Activated CD4-positive, alpha-beta T cell treated with anti-CD3 and anti-CD28 coated beads for 24 hours (primary cell): ENCODE results near the gene NCL.
"Not testable (repeated sequence)": the region's sequence is repeated elsewhere in the genome, so short reads cannot be mapped to it uniquely, and the experiment has no call there.

Experiments used
- DNase-seq, 2 donors: peaks; one replicate each; pipeline ENCODE4 v3.0.0-alpha.2; 2020; ENCODE audit warnings: low read depth in 2 of 2

NCL gene

DNA sequence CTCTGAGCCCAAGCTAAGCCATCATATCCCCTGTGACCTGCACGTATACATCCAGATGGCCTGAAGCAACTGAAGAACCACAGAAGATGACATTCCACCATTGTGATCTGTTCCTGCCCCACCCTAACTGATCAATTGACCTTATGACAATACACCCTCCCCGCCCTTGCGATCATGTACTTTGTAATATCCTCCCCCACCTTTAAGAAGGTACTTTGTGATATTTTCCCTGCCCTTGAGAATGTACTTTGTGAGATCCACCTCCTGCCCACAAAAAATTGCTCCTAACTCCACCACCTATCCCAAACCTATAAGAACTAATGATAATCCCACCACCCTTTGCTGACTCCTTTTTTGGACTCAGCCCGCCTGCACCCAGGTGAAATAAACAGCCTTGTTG is 33.8 kb downstream of the NCL start:
- not testable (repeated sequence) for DNase-seq

DNA sequence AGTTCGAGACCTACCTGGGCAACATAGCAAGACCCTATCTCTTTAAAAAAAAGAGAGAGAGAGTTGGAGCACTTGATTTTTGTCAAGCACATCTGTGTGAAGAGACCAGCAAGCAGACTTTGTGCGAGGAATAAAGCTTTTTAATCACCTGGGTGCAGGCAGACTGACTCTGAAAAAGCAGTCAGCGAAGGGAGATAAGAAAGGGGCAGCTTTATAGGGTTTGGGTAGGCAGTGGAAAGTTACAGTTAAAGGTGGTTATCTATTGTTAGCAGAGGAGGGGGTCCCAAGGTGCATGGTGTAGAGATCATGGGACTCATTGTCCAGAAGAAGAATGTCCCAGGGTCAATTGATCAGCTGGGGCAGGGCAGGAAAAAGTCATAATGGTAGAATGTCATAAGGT is 34.4 kb downstream of the NCL start:
- no peak for DNase-seq

DNA sequence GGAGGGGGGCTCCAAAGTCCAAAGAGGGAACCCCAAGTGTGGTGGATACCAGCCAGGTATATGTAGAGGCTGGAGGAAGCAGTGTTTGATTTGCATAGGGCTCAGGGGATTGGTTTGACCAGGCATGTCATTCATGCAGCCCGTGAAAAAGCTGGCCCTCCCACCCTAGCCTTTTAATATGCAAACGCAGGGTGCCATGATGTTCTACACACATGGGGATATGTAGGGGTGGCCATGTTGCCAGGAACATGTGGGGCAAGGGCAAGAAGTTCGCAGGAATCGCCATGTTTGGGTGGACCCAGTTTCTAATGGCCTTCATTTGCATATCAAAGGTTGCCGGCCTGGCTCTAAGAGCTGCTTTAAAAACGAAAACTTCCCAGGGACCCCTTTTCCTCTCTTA is 35.1 kb downstream of the NCL start:
- no peak for DNase-seq

DNA sequence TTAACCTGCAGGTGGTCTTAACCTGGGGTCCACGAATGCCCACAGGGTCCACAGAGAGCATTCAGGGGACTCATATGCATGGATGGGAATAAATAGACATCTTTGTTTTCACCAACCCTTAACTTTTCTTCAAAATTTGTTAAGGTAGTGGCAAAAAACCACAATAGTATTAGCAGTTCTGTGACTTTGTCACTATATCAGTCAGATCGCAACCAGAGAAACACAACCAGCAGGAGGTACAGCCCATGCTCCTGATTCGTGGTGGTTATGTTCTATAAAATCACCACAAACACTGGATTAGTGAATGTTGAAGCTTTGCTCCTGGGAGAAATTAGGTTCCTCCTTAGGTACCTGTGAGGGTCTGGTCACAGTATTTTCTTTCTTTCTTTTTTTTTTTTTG is 37.2 kb downstream of the NCL start:
- no peak for DNase-seq

DNA sequence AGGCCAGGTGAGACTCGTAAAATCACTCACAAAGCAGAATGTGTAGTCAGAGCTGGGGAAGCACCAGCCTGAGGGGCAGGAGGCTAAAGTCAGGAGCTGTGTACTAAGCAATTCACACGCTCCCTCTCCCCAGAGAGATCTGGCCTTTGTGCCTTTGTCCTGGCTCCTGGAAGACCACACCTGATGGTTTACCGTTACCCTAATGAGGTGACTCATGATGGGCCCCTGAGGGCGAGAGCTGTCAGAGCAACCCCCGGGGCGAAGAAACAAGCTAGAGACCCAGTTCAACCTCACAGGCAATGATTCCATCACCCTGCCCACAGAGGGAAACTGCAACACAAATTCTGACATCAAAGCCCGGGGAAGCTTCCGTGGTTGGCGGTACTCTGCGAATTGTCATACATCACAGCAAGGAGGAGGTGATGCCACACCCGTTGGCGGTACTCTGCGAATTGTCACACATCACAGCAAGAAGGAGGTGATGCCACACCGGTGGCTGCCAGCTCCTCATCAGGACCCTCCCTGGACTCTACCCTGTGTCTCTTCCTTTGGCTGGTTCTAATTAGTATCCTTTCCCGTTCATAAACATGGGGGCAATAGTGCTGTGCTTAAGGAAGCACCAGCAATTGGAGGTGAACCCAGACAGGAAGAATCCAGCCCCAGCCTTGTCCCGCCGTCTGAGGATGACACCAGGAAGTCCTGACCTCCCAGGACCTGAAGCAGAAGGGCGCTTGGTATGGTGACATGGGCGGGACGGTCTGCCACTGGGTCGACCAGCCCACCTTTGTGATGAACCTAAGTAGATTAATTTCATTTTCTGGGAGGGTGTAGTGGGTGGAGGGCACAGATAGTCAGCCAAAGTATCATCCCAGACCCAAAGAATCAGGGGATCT is 38.2 kb downstream of the NCL start:
- peak in 1 of 2 donors; percentile 35 for DNase-seq

DNA sequence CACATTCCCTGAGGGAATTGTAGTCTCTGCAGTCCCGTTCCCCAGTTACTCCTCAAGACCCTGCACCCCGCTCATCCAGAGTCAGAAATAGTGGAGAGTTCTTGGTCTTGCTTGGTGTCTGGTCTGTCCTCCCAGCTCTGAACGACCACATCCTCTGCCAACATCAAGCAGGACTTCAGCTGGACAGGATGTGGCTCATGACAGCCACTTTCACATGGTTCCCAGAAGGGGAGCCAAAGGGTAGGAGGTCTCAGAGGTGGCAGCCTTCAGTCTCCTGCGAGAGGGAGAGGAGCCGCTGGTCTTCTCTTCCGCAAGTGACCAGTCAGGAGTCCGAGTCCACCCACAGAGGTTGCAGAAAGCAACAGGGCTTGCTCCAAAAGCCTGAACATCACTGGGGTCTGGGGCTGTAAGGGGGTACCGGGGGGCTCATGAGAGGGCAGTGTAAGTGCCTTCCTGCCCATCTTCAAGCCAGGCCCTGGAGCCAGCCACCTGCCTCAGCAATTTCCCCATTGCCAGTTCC is 38.9 kb downstream of the NCL start:
- no peak for DNase-seq

DNA sequence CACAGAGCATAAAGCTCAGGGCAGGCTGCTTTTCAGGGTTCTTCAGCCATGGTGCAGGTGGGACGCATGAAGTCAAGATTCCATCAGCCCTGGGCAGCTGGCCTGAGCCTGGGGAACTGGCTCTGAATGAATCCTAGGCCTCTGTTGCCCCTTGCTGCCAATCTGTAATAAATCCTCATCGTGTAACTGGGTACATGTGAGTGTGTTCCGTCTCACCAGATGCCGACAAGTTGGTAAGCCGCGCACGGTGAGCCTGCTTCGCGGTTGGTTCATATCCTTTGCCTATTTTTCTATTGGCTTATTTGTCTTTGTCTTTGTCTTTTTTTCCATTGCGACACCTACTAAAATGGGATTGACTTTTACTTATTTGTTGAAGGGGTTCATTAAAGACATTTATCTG is 41.1 kb downstream of the NCL start:
- no peak for DNase-seq

DNA sequence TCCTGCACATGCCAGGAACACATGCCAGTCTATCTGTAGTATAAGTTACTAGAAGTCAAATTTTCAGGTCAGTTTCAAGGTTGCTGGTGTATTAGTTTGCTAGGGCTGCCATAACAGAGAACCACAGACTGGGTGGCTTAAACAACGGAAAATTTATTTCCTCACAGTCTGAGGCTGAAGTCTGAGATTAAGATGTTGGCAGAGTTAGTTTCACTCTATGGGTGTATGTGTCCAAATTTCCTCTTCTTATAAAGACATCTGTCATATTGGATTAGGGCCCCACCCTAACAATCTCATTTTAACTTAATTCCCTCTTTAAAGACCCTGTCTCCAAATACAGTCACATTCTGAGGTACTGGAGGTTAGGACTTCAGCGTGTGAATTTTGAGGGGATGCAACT is 42.2 kb downstream of the NCL start:
- DNase-seq, result no peak

DNA sequence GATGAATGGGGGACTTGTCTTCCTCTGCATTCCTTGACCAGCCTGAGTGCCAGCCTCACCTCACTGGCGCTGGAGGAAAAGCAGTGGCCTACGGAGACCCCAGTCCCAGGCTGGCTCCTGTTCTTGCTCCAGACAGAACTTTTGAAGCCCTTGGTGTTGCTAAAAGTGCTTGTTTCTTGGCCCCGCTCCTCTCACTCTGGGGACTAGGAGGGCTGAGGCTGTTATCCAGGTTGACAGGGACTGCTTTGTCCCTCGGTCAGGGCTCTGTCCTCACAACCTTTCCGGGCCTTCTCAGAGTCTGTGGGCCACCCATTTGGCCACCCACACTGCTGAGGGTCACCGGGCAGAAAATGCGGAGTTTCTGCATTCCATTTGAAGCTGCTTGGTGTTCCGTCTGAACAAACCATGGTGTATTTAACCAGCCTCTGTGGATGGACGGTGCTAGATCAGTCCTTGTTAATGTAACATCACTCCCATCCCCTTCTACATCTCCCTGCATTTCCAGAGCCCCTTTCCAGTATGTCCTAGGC is 43.2 kb downstream of the NCL start:
- no peak for DNase-seq

DNA sequence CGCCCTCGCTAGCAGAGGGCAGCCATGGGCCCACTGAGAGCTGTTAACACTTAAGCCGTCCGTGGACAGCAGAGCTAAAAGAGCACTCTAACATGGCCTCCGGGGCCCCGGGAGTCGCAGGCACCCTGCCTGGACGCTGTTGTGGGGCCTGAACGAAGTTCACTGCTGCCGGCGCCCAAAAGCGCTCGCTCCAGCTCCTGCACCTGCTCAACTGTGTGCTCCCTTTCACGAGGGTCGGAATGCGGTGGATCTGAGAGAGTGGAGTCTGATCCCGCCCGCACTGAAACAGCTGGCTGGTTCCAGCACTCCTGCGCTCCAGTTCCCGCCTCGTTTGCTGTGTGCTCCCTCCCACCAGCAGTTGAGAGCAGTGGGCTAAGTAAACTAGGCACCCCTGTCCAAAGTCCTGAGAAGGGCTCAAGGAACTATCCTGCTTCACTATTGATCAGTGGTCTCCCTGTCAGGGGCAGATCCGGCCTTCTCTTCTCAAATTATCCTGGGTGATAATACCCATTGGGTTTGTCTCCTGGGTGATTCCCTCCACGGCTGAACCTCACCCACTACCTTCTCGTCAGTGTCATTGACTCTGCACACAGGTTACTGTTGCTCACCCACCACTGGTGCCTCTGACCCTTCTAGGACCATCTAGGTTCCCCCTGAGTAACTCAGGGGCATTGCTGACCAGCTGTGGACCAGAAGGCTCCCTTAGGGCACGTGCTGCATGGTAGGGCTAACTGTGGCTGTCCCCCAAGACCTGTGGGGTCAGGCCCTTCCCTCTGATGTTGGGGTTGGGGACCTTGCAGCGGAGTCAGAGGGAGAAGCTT is 45.3 kb downstream of the NCL start:
- DNase-seq, result no peak

DNA sequence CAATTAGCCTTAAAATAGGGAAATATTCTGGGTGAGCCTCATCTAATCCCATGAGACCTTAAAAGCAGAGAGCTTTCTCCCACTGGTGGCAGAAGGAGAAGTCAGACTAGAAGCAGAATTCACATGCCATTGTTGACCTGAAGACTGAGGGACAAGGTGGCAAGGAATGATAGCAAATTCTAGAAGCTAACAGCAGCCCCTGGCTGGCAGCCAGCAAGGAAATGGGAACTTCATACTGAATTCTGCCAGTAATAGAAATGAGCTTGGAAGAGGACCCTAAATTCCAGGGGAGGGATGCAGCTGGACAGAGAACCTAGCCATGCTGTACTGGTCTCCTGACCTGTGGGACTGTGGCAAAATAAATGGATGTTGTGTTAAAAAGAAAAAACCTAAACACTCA is 49.3 kb downstream of the NCL start:
- no peak for DNase-seq

DNA sequence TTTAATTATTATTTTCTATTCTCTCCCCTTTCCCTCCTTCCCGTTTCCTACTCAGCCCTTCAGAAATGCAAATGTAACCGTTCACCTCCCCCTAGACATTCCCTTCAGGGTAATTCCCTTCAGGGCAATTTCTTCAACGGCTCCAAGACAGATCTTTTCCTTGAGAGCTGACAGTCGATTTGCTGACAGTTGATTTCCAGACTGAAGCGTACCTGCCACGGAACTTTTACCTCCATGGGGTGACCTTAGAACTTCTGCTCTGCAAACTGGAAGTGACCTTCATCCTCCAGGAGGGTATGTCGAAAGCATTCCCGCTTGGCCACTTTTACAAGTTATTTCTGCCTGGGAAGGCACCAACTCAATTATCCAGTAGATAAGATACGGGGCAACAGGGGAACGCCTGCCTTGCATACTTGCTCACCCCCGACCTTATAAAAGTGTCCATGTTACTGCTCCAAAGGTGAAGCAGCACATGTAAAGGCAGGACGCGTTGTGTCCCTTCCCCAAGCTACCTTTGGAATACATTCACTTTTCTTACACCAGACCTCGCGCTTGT is 50.3 kb downstream of the NCL start:
- no peak for DNase-seq

DNA sequence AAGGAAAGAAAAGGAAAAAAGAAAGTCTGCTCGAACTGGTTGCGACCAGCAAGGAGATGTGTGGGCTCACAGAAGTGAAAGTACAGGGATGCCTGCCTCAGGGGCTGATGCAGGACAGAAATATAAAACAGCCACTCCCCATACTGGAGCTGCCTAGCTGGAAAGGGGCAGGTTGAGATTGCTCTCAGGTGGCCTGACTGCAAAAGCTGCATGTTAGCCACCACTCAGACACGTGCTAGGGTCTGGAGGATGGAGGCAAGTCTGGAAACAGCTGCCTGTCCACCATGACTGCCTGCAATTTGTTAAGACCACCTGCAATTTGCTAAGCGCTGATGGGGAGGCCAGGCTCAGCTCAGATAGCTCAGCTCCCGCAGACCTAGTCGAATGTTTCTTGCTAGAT is 50.8 kb downstream of the NCL start:
- no peak for DNase-seq

DNA sequence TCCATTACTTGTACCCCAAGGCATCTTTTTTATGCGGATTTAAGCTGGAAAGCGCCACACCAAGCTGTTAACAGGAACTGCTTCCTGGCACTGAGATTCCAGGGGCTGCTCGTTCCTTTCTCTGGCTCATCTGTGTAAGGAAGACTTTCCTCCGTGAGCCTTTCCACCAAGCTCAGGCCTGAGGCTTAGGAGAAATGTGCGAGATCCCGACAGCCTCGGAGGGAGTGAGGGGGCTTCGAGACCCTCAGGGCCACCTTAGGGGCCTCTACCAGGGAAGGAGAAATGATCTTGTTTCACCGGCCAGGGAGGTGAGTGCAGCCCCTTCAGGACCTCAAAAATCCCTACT is 51.7 kb downstream of the NCL start:
- DNase-seq, result no peak

DNA sequence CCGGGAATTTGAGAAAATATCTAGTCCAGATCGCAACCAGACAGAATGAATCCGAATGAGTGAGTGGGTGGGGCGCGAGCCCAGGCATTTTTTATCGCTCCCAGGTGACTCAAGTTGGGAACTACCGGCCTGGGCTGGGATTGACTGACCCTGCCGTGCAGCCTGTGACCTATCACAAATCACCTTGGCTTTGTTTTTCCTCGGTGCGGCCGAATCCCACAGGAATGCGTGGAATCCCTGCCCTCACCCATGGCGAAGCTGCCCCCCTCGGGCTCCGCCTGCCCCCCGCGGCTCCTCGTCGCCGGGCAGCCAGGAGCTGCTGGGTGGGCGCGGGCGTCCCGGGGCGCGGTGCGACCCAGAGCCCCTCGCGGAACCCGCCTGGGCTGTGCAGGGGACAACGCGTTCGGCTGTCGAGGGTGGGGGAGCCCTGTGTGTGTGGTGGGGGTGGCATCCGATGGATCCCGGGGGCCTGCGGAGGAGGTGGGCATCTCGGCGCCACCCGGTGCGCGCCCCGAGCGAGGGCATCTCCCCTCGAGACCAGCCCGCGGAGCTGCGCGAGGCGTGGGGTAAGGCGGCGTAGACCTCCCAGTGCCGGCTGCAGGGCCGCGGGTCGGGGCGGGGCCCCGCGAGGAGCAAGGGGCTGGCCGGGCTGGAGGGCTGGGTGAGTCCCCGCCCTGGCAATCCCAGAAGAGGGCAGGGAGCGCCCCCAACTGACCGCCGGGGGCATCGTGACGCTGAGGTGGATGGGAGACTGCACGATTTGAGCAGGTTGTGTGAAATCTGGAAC is 52.3 kb downstream of the NCL start:
- peak; percentile 52 to 69 for DNase-seq

DNA sequence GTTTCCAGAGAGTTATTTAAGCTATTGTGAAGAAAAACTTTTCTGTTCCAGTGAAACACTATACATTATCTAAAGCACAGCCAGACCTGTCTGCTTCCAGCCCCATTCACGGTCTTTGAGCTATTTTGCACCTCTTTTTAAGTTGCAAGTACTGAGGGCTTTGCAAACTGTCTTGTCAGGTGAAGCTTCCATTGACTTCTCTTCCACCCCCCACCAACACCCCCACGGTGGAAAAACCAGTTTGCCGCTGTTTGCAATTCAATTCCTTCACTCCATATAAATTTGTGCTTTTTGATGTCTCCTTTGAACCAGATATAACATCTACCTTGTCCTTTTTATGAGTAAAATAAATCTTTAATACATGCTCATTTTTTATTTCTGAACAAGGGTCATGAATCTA is 53.0 kb downstream of the NCL start:
- DNase-seq, result no peak

DNA sequence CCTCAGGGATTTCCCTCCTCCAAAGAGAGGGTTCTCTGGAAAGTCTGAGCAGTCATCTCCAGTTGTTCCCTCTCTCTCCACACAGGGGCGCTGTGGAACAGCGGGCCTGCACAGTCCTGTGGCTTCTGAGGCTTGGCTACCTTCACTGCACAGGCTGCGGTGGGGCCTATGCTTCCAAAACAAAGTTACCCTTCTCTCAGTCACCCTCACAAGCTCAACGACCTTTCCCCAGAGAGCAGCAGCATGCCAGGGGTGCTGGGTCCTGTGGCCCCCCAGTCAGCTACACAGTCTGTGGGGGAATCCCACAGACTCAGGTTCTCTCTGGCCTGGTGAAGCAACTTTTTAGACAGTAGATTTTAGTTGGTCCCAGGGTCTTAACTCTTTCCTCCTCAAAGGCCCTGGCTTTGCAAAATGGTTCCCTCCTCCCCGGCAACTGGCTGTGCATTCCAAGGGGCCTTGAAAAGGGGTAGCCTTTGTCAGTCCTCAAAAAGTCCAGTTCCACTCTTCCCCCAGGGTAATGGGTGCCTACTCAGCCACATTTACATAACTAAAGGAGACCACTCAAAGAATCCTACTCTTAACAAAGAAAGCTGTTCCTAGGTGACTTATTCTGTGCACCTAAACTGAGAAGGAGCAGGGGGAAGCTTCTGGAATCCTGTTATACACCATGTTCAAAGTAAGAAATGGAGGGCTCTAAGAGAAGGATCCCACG is 53.8 kb downstream of the NCL start:
- DNase-seq, result no peak

DNA sequence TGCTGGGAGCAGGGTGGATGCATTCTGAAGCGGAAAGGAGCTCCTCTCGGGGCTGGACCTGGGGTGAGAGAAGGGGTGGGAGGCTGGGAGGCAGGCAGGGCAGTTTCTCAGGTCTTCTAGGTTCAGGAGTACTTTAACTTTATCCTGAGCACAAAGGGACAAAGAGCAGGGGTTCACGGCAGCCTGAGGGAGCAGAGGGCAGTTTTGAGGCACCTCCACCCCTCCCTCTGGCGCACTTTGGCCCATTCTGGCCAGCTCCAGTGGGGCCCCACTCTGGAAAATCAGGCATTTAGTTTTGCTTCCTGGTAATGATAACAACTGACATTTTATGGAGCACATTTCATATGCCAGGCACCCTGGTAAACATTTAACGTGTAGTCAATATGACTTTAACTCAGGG is 54.5 kb downstream of the NCL start:
- no peak for DNase-seq

DNA sequence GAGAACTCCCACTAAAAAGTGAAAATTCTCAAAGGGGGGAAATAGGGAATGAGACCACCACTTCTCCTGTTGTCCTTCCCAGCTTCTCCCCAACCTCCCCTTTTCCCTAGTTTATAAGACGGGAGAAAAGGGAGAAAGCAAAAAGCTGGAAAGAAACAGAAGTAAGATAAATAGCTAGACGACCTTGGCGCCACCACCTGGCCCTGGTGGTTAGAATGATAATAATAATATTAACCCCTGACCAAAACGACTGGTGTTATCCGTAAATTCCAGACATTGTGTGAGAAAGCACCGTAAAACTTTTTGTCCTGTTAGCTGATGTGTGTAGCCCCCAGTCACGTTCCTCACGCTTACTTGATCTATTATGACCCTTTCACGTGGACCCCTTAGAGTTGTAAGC is 56.0 kb downstream of the NCL start:
- DNase-seq, result not testable (repeated sequence)

DNA sequence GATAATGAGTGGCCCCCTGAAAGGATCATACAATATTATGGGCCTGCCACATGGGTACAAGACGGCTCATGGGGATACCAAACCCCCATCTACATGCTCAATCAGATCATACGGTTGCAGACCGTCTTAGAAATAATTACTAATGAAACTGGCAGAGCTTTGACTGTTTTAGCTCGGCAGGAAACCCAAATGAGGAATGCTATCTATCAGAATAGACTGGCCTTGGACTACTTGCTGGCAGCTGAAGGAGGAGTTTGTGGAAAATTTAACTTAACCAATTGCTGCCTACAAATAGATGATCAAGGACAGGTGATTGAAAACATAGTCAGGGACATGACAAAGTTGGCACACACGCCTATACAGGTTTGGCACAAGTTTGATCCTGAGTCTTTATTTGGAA is 56.6 kb downstream of the NCL start:
- not testable (repeated sequence) for DNase-seq
